Stomach (tissue), 9 donors: ENCODE results near the gene SLC17A7. TPM values are rescaled to one million over a fixed set of nuclear protein-coding genes. Genes with fewer than 3 reads are reported as not detected.

Experiments
- DNase-seq, 2 donors: peaks; one replicate each; pipeline versions ENCODE4 v3.0.0 to v3.0.0-alpha.2; 2013 to 2019
- H3K27ac ChIP-seq, 5 donors: fragments of 200-600 bp in 4 of 5; sonication (generic) in 4 of 5; one replicate each; pipeline ENCODE4 v1.5.1; 2013 to 2019; ENCODE audit warnings: mild to moderate bottlenecking in 1 of 5, moderate library complexity in 1 of 5
- H3K27me3 ChIP-seq, 3 donors: fragments of 200-600 bp; sonication (generic); one replicate each; pipeline ENCODE4 v1.5.1; 2017 to 2019; ENCODE audit warnings: mixed run types in 1 of 3
- H3K36me3 ChIP-seq, 4 donors: fragments of 200-600 bp; sonication (generic); 1 replicate in 3 of 4; 2 replicates in 1 of 4; pipeline ENCODE4 v1.5.1; 2016 to 2019
- H3K4me1 ChIP-seq, 4 donors: fragments of 200-600 bp; sonication (generic); one replicate each; pipeline ENCODE4 v1.5.1; 2016 to 2019
- H3K4me3 ChIP-seq, 4 donors: fragments of 200-600 bp; sonication (generic) in 3 of 4; one replicate each; pipeline ENCODE4 v1.5.1; 2016 to 2019; ENCODE audit warnings: mild to moderate bottlenecking in 1 of 4
- H3K9me3 ChIP-seq, 4 donors: fragments of 200-600 bp; sonication (generic); one replicate each; pipeline ENCODE4 v1.5.1; 2016 to 2019
- CTCF ChIP-seq, 7 experiments: fragments of 450-650 bp in 4 of 7; fragments of 200-600 bp in 3 of 7; sonication (generic) in 3 of 7; IDR thresholded peaks; one replicate each; pipeline ENCODE4 v1.5.1; 2016 to 2019; ENCODE audit warnings: antibody characterized with exemption in 7 of 7, control low read depth in 2 of 7, mild to moderate bottlenecking in 1 of 7
- EP300 ChIP-seq: sonication (generic); formaldehyde crosslinking; IDR thresholded peaks from one replicate; pipeline ENCODE4 v1.6.1; 2017; ENCODE audit warnings: antibody characterized with exemption
- POLR2A ChIP-seq, 4 donors: fragments of 450-650 bp; IDR thresholded peaks; one replicate each; pipeline ENCODE4 v1.6.1; 2016; ENCODE audit warnings: antibody characterized with exemption in 4 of 4, control low read depth in 2 of 4, mild to moderate bottlenecking in 1 of 4, moderate library complexity in 1 of 4
- POLR2AphosphoS5 ChIP-seq, 3 donors: sonication (generic); formaldehyde crosslinking; IDR thresholded peaks; one replicate each; pipeline ENCODE4 v1.6.1; 2016; ENCODE audit warnings: antibody characterized with exemption in 3 of 3
- WGBS, 5 donors: extraction: QIAGEN DNeasy Blood & Tissue Kit in 3 of 5; methylation state at CpG; one replicate each; pipeline versions ENCODE4 v1.1.5 to v1.1.7; 2013 to 2018; 5-methylcytosine and 5-hydroxymethylcytosine counted together
- intact Hi-C: fragments of 100-400 bp; cut with DNase I; formaldehyde crosslinking; loops from one replicate; pipeline ENCODE4 v1.15.1; 2023; ENCODE audit warnings: low total_unique reads
- polyA plus RNA-seq, 3 donors: library from polyadenylated mRNA; stranded (reverse); fragments of 200-250 nt; gene quantifications; one replicate each; pipeline ENCODE4 v1.2.3, GENCODE V29; 2013
- total RNA-seq, 5 donors: library from RNA; depleted of rRNA; stranded (reverse); fragments of >200 nt; gene quantifications; one replicate each; pipeline versions ENCODE4 v1.1.0 to v1.2.3, GENCODE V29; 2014 to 2016
- donor health status: healthy with polysubstance abuse.
- donor health status: Bipolar disorder and iron deficiency.
- donor health status: healthy.

The SLC17A7 gene
- total and polyA plus RNA-seq, 8 donors = 0.25 to 2.0 (median 0.93) TPM; not detected in 2

GRCh38 chr19:49437231-49437630 lies 4.1 kb downstream of the SLC17A7 start:
- TF ChIP-seq POLR2A (IDR thresholded peaks at IDR 0.05) = no peak
- no peak for TF ChIP-seq POLR2AphosphoS5 (IDR thresholded peaks at IDR 0.05)
- no peak for TF ChIP-seq CTCF (IDR thresholded peaks at IDR 0.05)
- TF ChIP-seq EP300 = no peak
- H3K9me3 ChIP-seq = no peaks in the 10 kb centered on the region
- no peak overlapping the region for H3K4me3 ChIP-seq
- intact Hi-C loops = no loop called here
- peaks cover 0 to 30% (median 17%) of the 10 kb centered on the region in 4 donors for H3K4me1 ChIP-seq
- H3K27me3 ChIP-seq = peaks cover 26 to 100% (median 98%) of the 10 kb centered on the region in 3 donors
- no peak overlapping the region for H3K27ac ChIP-seq
- H3K36me3 ChIP-seq = no peaks in the 10 kb centered on the region
- 19 to 22% (median 20%) methylated on average over 8 of the region's 8 CpGs for WGBS, 5 donors
- DNase-seq = no peak

GRCh38 chr19:49436381-49437017 lies 4.8 kb downstream of the SLC17A7 start:
- TF ChIP-seq POLR2AphosphoS5 (IDR thresholded peaks at IDR 0.05) (no peak), CTCF (IDR thresholded peaks at IDR 0.05) (no peak)
- Histone ChIP-seq H3K4me1 (peaks cover 0 to 25% (median 14%) of the 10 kb centered on the region in 4 donors), H3K27me3 (peaks cover 27 to 100% (median 98%) of the 10 kb centered on the region in 3 donors), H3K27ac (no peak overlapping the region), H3K36me3 (no peaks in the 10 kb centered on the region), H3K9me3 (no peaks in the 10 kb centered on the region), H3K4me3 (no peak overlapping the region)
- WGBS, 5 donors = 10 to 14% (median 11%) methylated on average over 22 to 42 of the region's 42 CpGs
- DNase-seq = peak in 1 of 2 donors; percentile 76
- intact Hi-C loops = no loop called here

GRCh38 chr19:49435670-49436069 lies 5.7 kb downstream of the SLC17A7 start:
- DNase-seq = no peak
- intact Hi-C loops = no loop called here
- TF ChIP-seq CTCF (IDR thresholded peaks at IDR 0.05) (no peak), EP300 (no peak), POLR2AphosphoS5 (IDR thresholded peaks at IDR 0.05) (no peak), POLR2A (IDR thresholded peaks at IDR 0.05) (no peak)
- Histone ChIP-seq H3K27me3 (peaks cover 27 to 100% (median 98%) of the 10 kb centered on the region in 3 donors), H3K4me1 (peaks cover 0 to 18% (median 10%) of the 10 kb centered on the region in 4 donors), H3K9me3 (no peaks in the 10 kb centered on the region), H3K4me3 (no peak overlapping the region), H3K27ac (no peak overlapping the region), H3K36me3 (no peaks in the 10 kb centered on the region)
- 80 to 84% (median 82%) methylated on average over 10 of the region's 10 CpGs for WGBS, 5 donors

- Histone ChIP-seq H3K9me3 (no peaks in the 10 kb centered on the region), H3K4me3 (no peak overlapping the region), H3K36me3 (no peaks in the 10 kb centered on the region), H3K27me3 (peaks cover 30 to 100% (median 98%) of the 10 kb centered on the region in 3 donors), H3K4me1 (peaks cover 0 to 18% (median 10%) of the 10 kb centered on the region in 4 donors), H3K27ac (no peak overlapping the region)
- DNase-seq = no peak
- intact Hi-C loops = loop anchor here (5.0 kb wide), 1 partner anchor 38 kb away; no protein-coding TSS in a partner anchor
- WGBS, 5 donors = 84 to 88% (median 85%) methylated on average over 18 of the region's 18 CpGs
- no peak for TF ChIP-seq CTCF (IDR thresholded peaks at IDR 0.05)
- TF ChIP-seq POLR2AphosphoS5 (IDR thresholded peaks at IDR 0.05) = no peak
- no peak for TF ChIP-seq EP300
- no peak for TF ChIP-seq POLR2A (IDR thresholded peaks at IDR 0.05)
These were observed 6.3 kb downstream of the SLC17A7 start for GRCh38 chr19:49434907-49435583.
